HL-60 (cell line): ENCODE results near the gene SIGMAR1.
A peak's percentile ranks its signal among the peaks of the same experiment; 100 is the strongest.

Experiments
- DNase-seq, 2 experiments: peaks; one replicate each; pipeline ENCODE4 v3.0.0-alpha.2; 2010 to 2020; ENCODE audit warnings: low read depth in 1 of 2, low spot score in 1 of 2
- H3K27ac ChIP-seq: fragments of 250-450 bp; sonication (Bioruptor Pico); replicated peaks from 2 replicates; pipeline ENCODE4 v1.5.1; 2020; ENCODE audit warnings: mild to moderate bottlenecking, moderate library complexity
- H3K27me3 ChIP-seq: fragments of 250-450 bp; sonication (Bioruptor Pico); 2 replicates; pipeline ENCODE4 v1.5.1; 2021; ENCODE audit warnings: mild to moderate bottlenecking, moderate library complexity; ENCODE audit not compliant: insufficient read depth, poor library complexity, severe bottlenecking
- H3K4me3 ChIP-seq: replicated peaks from 2 replicates; pipeline ENCODE4 v1.5.1; 2011; ENCODE audit warnings: mild to moderate bottlenecking, control low read depth, low read length; ENCODE audit not compliant: insufficient read depth
- GABPA ChIP-seq: IDR thresholded peaks from 2 replicates; pipeline ENCODE4 v1.6.1; 2012; ENCODE audit warnings: low read depth
- POLR2AphosphoS5 ChIP-seq: IDR thresholded peaks from 2 replicates; pipeline ENCODE4 v1.6.1; 2012; ENCODE audit warnings: low read depth
- REST ChIP-seq: IDR thresholded peaks from 2 replicates; pipeline ENCODE4 v1.6.1; 2012; ENCODE audit warnings: low read depth; ENCODE audit not compliant: insufficient replicate concordance
- SPI1 ChIP-seq: IDR thresholded peaks from 2 replicates; pipeline ENCODE4 v1.6.1; 2012; ENCODE audit warnings: low read depth, mild to moderate bottlenecking, borderline replicate concordance
- TF ChIP-seq, protein P1 (sequence below): IDR thresholded peaks from one replicate; pipeline ENCODE4 v1.5.1; 2011; ENCODE audit warnings: low read length, control low read depth, inconsistent platforms; ENCODE audit not compliant: insufficient read depth

Gene SIGMAR1

DNA sequence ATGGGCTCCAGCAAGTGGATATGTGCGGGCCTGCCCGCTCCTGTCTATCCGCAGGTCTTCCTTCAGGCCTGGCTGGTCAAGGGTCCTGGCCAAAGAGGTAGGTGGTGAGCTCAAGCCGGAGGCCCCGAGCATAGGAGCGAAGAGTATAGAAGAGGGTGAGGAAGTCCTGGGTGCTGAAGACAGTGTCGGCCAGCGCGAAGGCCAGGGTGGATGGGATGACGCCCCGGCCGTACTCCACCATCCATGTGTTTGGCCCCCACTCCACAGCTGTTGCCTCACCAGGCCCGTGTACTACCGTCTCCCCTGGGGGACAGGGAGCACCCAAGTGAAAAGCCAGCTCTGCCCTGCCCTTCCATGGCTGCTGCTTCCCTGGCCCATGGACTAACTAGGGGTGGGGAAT is 2.0 kb downstream of the SIGMAR1 start:
- DNase-seq: no peak
- no peak for TF ChIP-seq POLR2AphosphoS5
- TF ChIP-seq, protein P1, sequence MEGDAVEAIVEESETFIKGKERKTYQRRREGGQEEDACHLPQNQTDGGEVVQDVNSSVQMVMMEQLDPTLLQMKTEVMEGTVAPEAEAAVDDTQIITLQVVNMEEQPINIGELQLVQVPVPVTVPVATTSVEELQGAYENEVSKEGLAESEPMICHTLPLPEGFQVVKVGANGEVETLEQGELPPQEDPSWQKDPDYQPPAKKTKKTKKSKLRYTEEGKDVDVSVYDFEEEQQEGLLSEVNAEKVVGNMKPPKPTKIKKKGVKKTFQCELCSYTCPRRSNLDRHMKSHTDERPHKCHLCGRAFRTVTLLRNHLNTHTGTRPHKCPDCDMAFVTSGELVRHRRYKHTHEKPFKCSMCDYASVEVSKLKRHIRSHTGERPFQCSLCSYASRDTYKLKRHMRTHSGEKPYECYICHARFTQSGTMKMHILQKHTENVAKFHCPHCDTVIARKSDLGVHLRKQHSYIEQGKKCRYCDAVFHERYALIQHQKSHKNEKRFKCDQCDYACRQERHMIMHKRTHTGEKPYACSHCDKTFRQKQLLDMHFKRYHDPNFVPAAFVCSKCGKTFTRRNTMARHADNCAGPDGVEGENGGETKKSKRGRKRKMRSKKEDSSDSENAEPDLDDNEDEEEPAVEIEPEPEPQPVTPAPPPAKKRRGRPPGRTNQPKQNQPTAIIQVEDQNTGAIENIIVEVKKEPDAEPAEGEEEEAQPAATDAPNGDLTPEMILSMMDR: no peak
- TF ChIP-seq SPI1: no peak
- TF ChIP-seq GABPA: no peak
- TF ChIP-seq REST: no peak
- Histone ChIP-seq H3K27ac (no peak overlapping the region), H3K4me3 (no peak overlapping the region), H3K27me3 (no peaks in the 10 kb centered on the region)

DNA sequence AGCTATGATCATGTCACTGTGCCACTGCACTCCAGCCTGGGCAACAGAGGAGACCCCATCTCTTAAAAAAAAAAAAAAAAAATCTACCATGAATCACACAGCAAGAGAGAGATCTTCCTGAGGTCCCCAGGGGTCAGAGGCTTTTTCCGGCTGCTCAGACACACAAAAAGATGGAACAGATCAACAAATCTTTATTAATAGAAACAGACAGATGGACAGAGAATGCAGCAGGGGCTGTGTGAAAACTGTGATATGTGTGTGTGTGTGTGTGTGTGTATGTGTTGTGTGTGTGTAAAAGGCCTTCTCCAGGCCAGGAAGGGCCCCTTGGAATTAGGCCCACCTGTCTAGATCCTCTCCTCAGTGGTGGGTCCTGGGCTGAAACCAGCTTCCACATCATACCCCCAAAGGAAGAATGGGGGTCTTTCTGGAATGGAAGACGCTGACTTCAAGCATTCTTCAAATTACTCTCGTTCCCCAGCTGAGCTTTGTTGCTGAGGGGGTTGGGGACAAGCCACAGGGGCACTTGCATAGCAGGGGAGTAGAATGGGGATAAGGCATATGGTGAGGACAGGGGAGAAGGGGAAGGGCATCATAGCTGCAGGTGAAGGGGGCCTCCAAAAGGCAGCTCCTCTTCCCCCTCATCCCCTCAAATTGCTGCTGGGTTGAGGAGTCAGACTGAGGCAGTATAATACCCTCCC is 2.9 kb downstream of the SIGMAR1 start:
- Histone ChIP-seq H3K27ac (no peak overlapping the region), H3K4me3 (no peak overlapping the region), H3K27me3 (peaks cover 5% of the 10 kb centered on the region)
- DNase-seq: no peak
- TF ChIP-seq SPI1 (no peak), GABPA (no peak), POLR2AphosphoS5 (no peak), REST (no peak)
- TF ChIP-seq, protein P1: no peak

DNA sequence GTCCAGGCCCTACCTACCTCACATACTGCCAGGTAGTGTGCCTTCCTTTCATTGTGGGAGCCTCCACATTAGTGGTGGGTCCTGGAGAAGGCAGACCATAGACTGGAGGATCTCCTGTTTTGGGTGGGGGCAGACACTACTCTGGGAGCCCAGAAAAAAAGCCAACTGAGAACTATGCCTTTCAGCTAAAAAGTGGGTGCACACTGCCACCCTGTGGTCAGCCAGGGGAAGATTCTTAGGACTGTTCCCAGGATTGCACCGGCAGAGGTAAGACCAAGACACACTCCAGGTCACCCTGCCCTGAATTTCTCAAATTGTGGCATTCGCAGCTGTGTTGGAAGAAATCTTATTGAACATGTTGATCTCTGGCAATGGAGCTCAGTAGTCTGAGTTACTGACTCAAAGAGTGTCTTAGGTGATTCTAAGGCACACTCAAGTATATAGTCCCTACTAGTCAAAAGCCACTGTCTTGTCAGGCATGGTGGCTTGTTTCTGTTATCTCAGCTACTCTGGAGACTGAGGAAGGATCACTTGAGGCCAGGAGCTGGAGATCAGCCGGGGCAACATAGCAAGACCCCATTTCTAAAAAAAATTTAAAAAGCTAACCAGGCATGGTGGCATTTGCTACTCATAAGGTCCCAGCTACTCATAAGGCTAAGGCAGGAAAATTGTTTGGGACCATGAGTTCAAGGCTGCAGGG is 3.6 kb downstream of the SIGMAR1 start:
- H3K27ac ChIP-seq: no peak overlapping the region
- H3K27me3 ChIP-seq: peaks cover 12% of the 10 kb centered on the region
- DNase-seq: peak; percentile 61 to 79
- TF ChIP-seq SPI1: no peak
- TF ChIP-seq, protein P1: peak; percentile 77
- TF ChIP-seq GABPA: no peak
- TF ChIP-seq POLR2AphosphoS5: no peak
- no peak overlapping the region for H3K4me3 ChIP-seq
